SK-N-MC (cell line): ENCODE data around the gene RAP2B.
"Not testable (repeated sequence)": the region's sequence is repeated elsewhere in the genome, so short reads cannot be mapped to it uniquely, and the experiment has no call there.

Experiments used
- DNase-seq: peaks from one replicate; pipeline ENCODE4 v3.0.0-alpha.2; 2011; ENCODE audit warnings: low read depth, low spot score
- H3K27ac ChIP-seq: fragments of 200-600 bp; sonication (generic); 2 replicates; pipeline ENCODE4 v1.5.1; 2016; ENCODE audit warnings: mixed run types
- H3K36me3 ChIP-seq: fragments of 200-600 bp; sonication (generic); 2 replicates; pipeline ENCODE4 v1.6.1; 2017; ENCODE audit warnings: antibody characterized with exemption, low read length, mixed read lengths; ENCODE audit not compliant: insufficient read depth
- H3K4me3 ChIP-seq: fragments of 200-600 bp; sonication (generic); 2 replicates; pipeline ENCODE4 v1.5.1; 2016
- H3K9ac ChIP-seq: fragments of 200-600 bp; sonication (generic); 2 replicates; pipeline ENCODE4 v1.8.0; 2017; ENCODE audit warnings: mixed run types, mixed read lengths; ENCODE audit not compliant: insufficient read length
- H3K9me3 ChIP-seq: fragments of 200-600 bp; sonication (generic); 2 replicates; pipeline ENCODE4 v1.6.1; 2017; ENCODE audit warnings: low read depth, mild to moderate bottlenecking, antibody characterized with exemption, low read length, moderate library complexity, mixed read lengths
- EZH2 ChIP-seq: fragments of 200-600 bp; sonication (generic); IDR thresholded peaks from one replicate; pipeline ENCODE4 v1.6.1; 2017; ENCODE audit warnings: antibody characterized with exemption
- FOXP2 ChIP-seq: optimal IDR thresholded peaks from 2 replicates; pipeline ENCODE3; 2011; ENCODE audit warnings: mild to moderate bottlenecking, moderate library complexity; ENCODE audit not compliant: insufficient read depth; ENCODE audit errors: extremely low read length, control extremely low read depth
- POLR2AphosphoS5 ChIP-seq: IDR thresholded peaks from 2 replicates; pipeline ENCODE4 v1.6.1; 2012; ENCODE audit warnings: mild to moderate bottlenecking, low read depth, low read length, borderline replicate concordance

The RAP2B gene

GRCh38 chr3:153137626-153138025, 24.4 kb upstream of the RAP2B start:
- no peak for DNase-seq
- Histone ChIP-seq H3K9me3 (no peaks in the 10 kb centered on the region), H3K4me3 (no peak overlapping the region), H3K27ac (no peak overlapping the region), H3K36me3 (no peaks in the 10 kb centered on the region), H3K9ac (no peak overlapping the region)
- TF ChIP-seq EZH2 (no peak), POLR2AphosphoS5 (no peak), FOXP2 (no peak)

- Histone ChIP-seq H3K4me3 (no peak overlapping the region), H3K36me3 (no peaks in the 10 kb centered on the region), H3K9ac (no peak overlapping the region), H3K27ac (peak overlapping the region; percentile 33; the same call in 1 of the 2 replicates), H3K9me3 (no peaks in the 10 kb centered on the region)
- DNase-seq = no peak
- TF ChIP-seq EZH2 (no peak), FOXP2 (no peak), POLR2AphosphoS5 (no peak)
Measured at GRCh38 chr3:153138276-153139210, 23.5 kb upstream of the RAP2B start.

GRCh38 chr3:153142961-153143360, 19.1 kb upstream of the RAP2B start:
- Histone ChIP-seq H3K9me3 (no peaks in the 10 kb centered on the region), H3K27ac (no peak overlapping the region), H3K9ac (no peak overlapping the region), H3K4me3 (no peak overlapping the region), H3K36me3 (no peaks in the 10 kb centered on the region)
- TF ChIP-seq EZH2 (no peak), POLR2AphosphoS5 (no peak), FOXP2 (no peak)
- no peak for DNase-seq

GRCh38 chr3:153144071-153144470, 18.0 kb upstream of the RAP2B start:
- H3K27ac ChIP-seq = peak overlapping the region; percentile 94

GRCh38 chr3:153144779-153145178, 17.2 kb upstream of the RAP2B start:
- H3K4me3 ChIP-seq = peak overlapping the region; percentile 61
- no peak for TF ChIP-seq EZH2
- peak; percentile 45; the same call in 1 of the 2 replicates for TF ChIP-seq POLR2AphosphoS5
- no peak for TF ChIP-seq FOXP2
- peak overlapping the region; percentile 54 for H3K9ac ChIP-seq
- DNase-seq = peak; percentile 75
- no peaks in the 10 kb centered on the region for H3K9me3 ChIP-seq
- H3K27ac ChIP-seq = peak overlapping the region; percentile 94
- H3K36me3 ChIP-seq = no peaks in the 10 kb centered on the region

More at GRCh38 chr3:153144071-153144470, 18.0 kb upstream of the RAP2B start:
- Histone ChIP-seq H3K36me3 (no peaks in the 10 kb centered on the region), H3K9ac (peak overlapping the region; percentile 54), H3K4me3 (peak overlapping the region; percentile 61), H3K9me3 (no peaks in the 10 kb centered on the region)
- no peak for TF ChIP-seq POLR2AphosphoS5
- TF ChIP-seq FOXP2 = no peak
- no peak for TF ChIP-seq EZH2
- no peak for DNase-seq

GRCh38 chr3:153145454-153145853, 16.6 kb upstream of the RAP2B start:
- no peaks in the 10 kb centered on the region for H3K36me3 ChIP-seq
- H3K4me3 ChIP-seq = peak overlapping the region; percentile 61
- no peak for DNase-seq
- peak overlapping the region; percentile 94 for H3K27ac ChIP-seq
- no peak overlapping the region for H3K9ac ChIP-seq
- no peaks in the 10 kb centered on the region for H3K9me3 ChIP-seq
- TF ChIP-seq FOXP2 (no peak), POLR2AphosphoS5 (no peak), EZH2 (no peak)

GRCh38 chr3:153146191-153147053, 15.6 kb upstream of the RAP2B start:
- no peak for TF ChIP-seq EZH2
- no peak for TF ChIP-seq FOXP2
- TF ChIP-seq POLR2AphosphoS5 = no peak
- 0 out of 2 replicates have a peak overlapping the region, but pooled peaks have one; percentile 94 for H3K27ac ChIP-seq
- DNase-seq = no peak
- H3K36me3 ChIP-seq = no peaks in the 10 kb centered on the region
- H3K9me3 ChIP-seq = no peaks in the 10 kb centered on the region
- no peak overlapping the region for H3K9ac ChIP-seq
- no peak overlapping the region for H3K4me3 ChIP-seq

- H3K9ac ChIP-seq = no peak overlapping the region
- H3K36me3 ChIP-seq = no peaks in the 10 kb centered on the region
- TF ChIP-seq FOXP2 = no peak
- TF ChIP-seq POLR2AphosphoS5 = no peak
- no peak for TF ChIP-seq EZH2
- no peaks in the 10 kb centered on the region for H3K9me3 ChIP-seq
- H3K27ac ChIP-seq = no peak overlapping the region
- no peak for DNase-seq
- no peak overlapping the region for H3K4me3 ChIP-seq
Measured at GRCh38 chr3:153150991-153151390, 11.0 kb upstream of the RAP2B start.

- H3K36me3 ChIP-seq, H3K9me3 ChIP-seq, DNase-seq, H3K27ac ChIP-seq, H3K9ac ChIP-seq, H3K4me3 ChIP-seq: not testable (repeated sequence)
Measured at GRCh38 chr3:153155786-153156185, 6.2 kb upstream of the RAP2B start.
